IMR-90 (cell line): ENCODE results near the gene DAPK1. TPM values are rescaled to one million over a fixed set of nuclear protein-coding genes. Genes with fewer than 3 reads are reported as not detected.

Experiments used
- ATAC-seq: fragments of 200-7000 bp; cut with Tn5 transposase; 2 replicates; pipeline ENCODE4 v1.9.1; 2020; ENCODE audit warnings: low read depth, mild to moderate bottlenecking, moderate library complexity
- BruUV-seq: library from RNA; stranded (reverse); fragments of 400-500 nt; replicated peaks from 2 replicates; lab custom pipeline; 2021; lab: Mats Ljungman, UMichigan
- CTCF ChIA-PET: fragments of 300-600 bp; formaldehyde crosslinking; extraction: SDS; loops from one replicate; lab custom pipeline; 2021; ENCODE audit warnings: antibody characterized with exemption; lab: Yijun Ruan, JAX
- POLR2A ChIA-PET: fragments of 300-600 bp; sonication (Branson Sonifier 250); formaldehyde crosslinking; loops from one replicate; lab custom pipeline; 2022; ENCODE audit warnings: antibody characterized with exemption; ENCODE audit not compliant: unreplicated experiment; lab: Charles Lee
- DNase-seq: peaks from one replicate; pipeline ENCODE4 v3.0.0; 2013
- H2AFZ ChIP-seq: replicated peaks from 2 replicates; pipeline ENCODE3; 2013; ENCODE audit warnings: low read length, mild to moderate bottlenecking; ENCODE audit not compliant: poor library complexity
- H2AK5ac ChIP-seq: 2 replicates; pipeline ENCODE4 v1.6.1; 2013; ENCODE audit warnings: low read depth, low read length, inconsistent platforms
- H2AK9ac ChIP-seq: replicated peaks from 2 replicates; pipeline ENCODE3; 2013; ENCODE audit warnings: mild to moderate bottlenecking, low read depth, low read length, moderate library complexity; ENCODE audit not compliant: poor library complexity
- H2BK120ac ChIP-seq: 2 replicates; pipeline ENCODE4 v1.6.1; 2013; ENCODE audit warnings: low read depth, low read length, inconsistent platforms
- H2BK15ac ChIP-seq: 3 replicates; pipeline ENCODE4 v1.6.1; 2013; ENCODE audit warnings: low read depth, low read length, inconsistent platforms
- H2BK20ac ChIP-seq: 2 replicates; pipeline ENCODE4 v1.6.1; 2013; ENCODE audit warnings: low read depth, mild to moderate bottlenecking, inconsistent platforms, low read length, moderate library complexity
- H2BK5ac ChIP-seq: 2 replicates; pipeline ENCODE4 v1.6.1; 2013; ENCODE audit warnings: mild to moderate bottlenecking, low read depth, low read length, inconsistent platforms; ENCODE audit not compliant: poor library complexity, severe bottlenecking
- H3K14ac ChIP-seq: replicated peaks from 2 replicates; pipeline ENCODE4 v1.6.1; 2013; ENCODE audit warnings: low read depth, low read length, inconsistent platforms
- H3K18ac ChIP-seq: 2 replicates; pipeline ENCODE4 v1.6.1; 2013; ENCODE audit warnings: low read depth, low read length, control low read depth
- H3K23ac ChIP-seq: 2 replicates; pipeline ENCODE4 v1.6.1; 2013; ENCODE audit warnings: low read depth, low read length, inconsistent platforms
- H3K27ac ChIP-seq: 2 replicates; pipeline ENCODE4 v1.5.1; 2013; ENCODE audit warnings: mild to moderate bottlenecking, control low read depth, low read length; ENCODE audit not compliant: insufficient read depth
- H3K27me3 ChIP-seq: 2 replicates; pipeline ENCODE4 v1.6.1; 2013; ENCODE audit warnings: low read length; ENCODE audit not compliant: control insufficient read depth, insufficient read depth
- H3K36me3 ChIP-seq: 2 replicates; pipeline ENCODE4 v1.6.1; 2013; ENCODE audit warnings: low read length, mixed read lengths; ENCODE audit not compliant: control insufficient read depth, insufficient read depth
- H3K4ac ChIP-seq: 2 replicates; pipeline ENCODE4 v1.6.1; 2013; ENCODE audit warnings: low read depth, low read length, inconsistent platforms
- H3K4me1 ChIP-seq: 2 replicates; pipeline ENCODE4 v1.6.1; 2013; ENCODE audit warnings: low read length, mixed read lengths; ENCODE audit not compliant: control insufficient read depth, insufficient read depth
- H3K4me2 ChIP-seq: 2 replicates; pipeline ENCODE4 v1.6.1; 2013; ENCODE audit warnings: low read depth, mild to moderate bottlenecking, control low read depth, low read length, moderate library complexity
- H3K4me3 ChIP-seq: 2 replicates; pipeline ENCODE4 v1.5.1; 2013; ENCODE audit warnings: low read depth, mild to moderate bottlenecking, control low read depth, low read length, moderate library complexity; ENCODE audit not compliant: insufficient read depth
- H3K56ac ChIP-seq: 2 replicates; pipeline ENCODE4 v1.6.1; 2013; ENCODE audit warnings: low read length, inconsistent platforms; ENCODE audit not compliant: insufficient read depth; ENCODE audit errors: extremely low read depth
- H3K79me1 ChIP-seq, 2 experiments: 2 replicates each; pipeline ENCODE4 v1.6.1; 2013; ENCODE audit warnings: low read length in 2 of 2, inconsistent platforms in 1 of 2, low read depth in 1 of 2
- H3K9ac ChIP-seq: 2 replicates; pipeline ENCODE4 v1.6.1; 2013; ENCODE audit warnings: low read depth, low read length, control low read depth
- H3K9me1 ChIP-seq: 2 replicates; pipeline ENCODE4 v1.6.1; 2013; ENCODE audit warnings: low read length, inconsistent platforms; ENCODE audit not compliant: insufficient read depth
- H3K9me3 ChIP-seq: 2 replicates; pipeline ENCODE4 v1.6.1; 2013; ENCODE audit warnings: low read length; ENCODE audit not compliant: control insufficient read depth, insufficient read depth
- H4K20me1 ChIP-seq: 2 replicates; pipeline ENCODE4 v1.6.1; 2013; ENCODE audit warnings: low read length, inconsistent platforms; ENCODE audit not compliant: insufficient read depth
- H4K5ac ChIP-seq: 2 replicates; pipeline ENCODE4 v1.6.1; 2013; ENCODE audit warnings: mild to moderate bottlenecking, low read depth, low read length, control low read depth
- H4K8ac ChIP-seq, 2 experiments: 2 replicates each; pipeline ENCODE4 v1.6.1; 2013; ENCODE audit warnings: low read depth in 2 of 2, low read length in 2 of 2, control low read depth in 1 of 2, inconsistent platforms in 1 of 2
- H4K91ac ChIP-seq: 2 replicates; pipeline ENCODE4 v1.6.1; 2013; ENCODE audit warnings: low read depth, low read length, inconsistent platforms; ENCODE audit not compliant: insufficient read depth
- BHLHE40 ChIP-seq: fragments of 150-350 bp; IDR thresholded peaks from 2 replicates; pipeline ENCODE4 v1.6.1; 2016; ENCODE audit warnings: mild to moderate bottlenecking, low read depth, low read length
- CEBPB ChIP-seq: IDR thresholded peaks from 2 replicates; pipeline ENCODE4 v1.6.1; 2012; ENCODE audit warnings: low read depth, low read length, improper control_type of control experiment
- CHD1 ChIP-seq: IDR thresholded peaks from 2 replicates; pipeline ENCODE4 v1.6.1; 2012; ENCODE audit warnings: low read depth, low read length, improper control_type of control experiment
- CTCF ChIP-seq: conservative IDR thresholded peaks from 2 replicates; pipeline ENCODE4 v1.5.1; 2012; ENCODE audit warnings: mild to moderate bottlenecking, low read depth, low read length, improper control_type of control experiment
- FOS ChIP-seq: fragments of 150-350 bp; IDR thresholded peaks from 2 replicates; pipeline ENCODE4 v1.6.1; 2016; ENCODE audit warnings: low read depth, low read length
- MAFK ChIP-seq: IDR thresholded peaks from 2 replicates; pipeline ENCODE4 v1.6.1; 2012; ENCODE audit warnings: low read depth, low read length, improper control_type of control experiment
- MAZ ChIP-seq: IDR thresholded peaks from 2 replicates; pipeline ENCODE4 v1.6.1; 2012; ENCODE audit warnings: low read depth, mild to moderate bottlenecking, low read length, improper control_type of control experiment, moderate library complexity, borderline replicate concordance
- MXI1 ChIP-seq: IDR thresholded peaks from 2 replicates; pipeline ENCODE4 v1.6.1; 2012; ENCODE audit warnings: low read depth, mild to moderate bottlenecking, low read length, moderate library complexity, borderline replicate concordance
- NFE2L2 ChIP-seq: fragments of 150-350 bp; IDR thresholded peaks from 2 replicates; pipeline ENCODE4 v1.6.1; 2016; ENCODE audit warnings: low read depth, mild to moderate bottlenecking, low read length
- POLR2A ChIP-seq: IDR thresholded peaks from 2 replicates; pipeline ENCODE4 v1.6.1; 2012; ENCODE audit warnings: mild to moderate bottlenecking, low read depth, low read length
- RAD21 ChIP-seq: IDR thresholded peaks from 2 replicates; pipeline ENCODE4 v1.6.1; 2012; ENCODE audit warnings: low read length, improper control_type of control experiment
- RCOR1 ChIP-seq: IDR thresholded peaks from 2 replicates; pipeline ENCODE4 v1.6.1; 2012; ENCODE audit warnings: mild to moderate bottlenecking, low read length, improper control_type of control experiment; ENCODE audit not compliant: insufficient replicate concordance
- RFX5 ChIP-seq: IDR thresholded peaks from 2 replicates; pipeline ENCODE4 v1.8.0; 2012; ENCODE audit warnings: low read depth, mild to moderate bottlenecking, low read length, moderate library complexity
- SMC3 ChIP-seq: fragments of 150-350 bp; IDR thresholded peaks from 2 replicates; pipeline ENCODE4 v1.6.1; 2016; ENCODE audit warnings: low read depth, mild to moderate bottlenecking, antibody characterized with exemption, low read length, moderate library complexity
- USF2 ChIP-seq: fragments of 150-350 bp; IDR thresholded peaks from 2 replicates; pipeline ENCODE4 v1.6.1; 2017; ENCODE audit warnings: mild to moderate bottlenecking, antibody characterized with exemption, low read length, low read depth
- WGBS, 2 experiments: methylation state at CpG; one replicate each; pipeline versions ENCODE4 v1.1.5 to v1.1.7; 2013; ENCODE audit warnings: missing lambda C conversion rate in 2 of 2; ENCODE audit not compliant: insufficient read length in 1 of 2; ENCODE audit errors: extremely low coverage in 2 of 2; 5-methylcytosine and 5-hydroxymethylcytosine counted together
- dilution Hi-C: fragments of 300-500 bp; cut with HindIII; formaldehyde crosslinking; loops from one replicate; pipeline ENCODE4 v1.14.3; 2018; ENCODE audit warnings: low sequenced_read_pairs; ENCODE audit not compliant: unreplicated experiment
- in situ Hi-C: fragments of 300-500 bp; cut with MboI; formaldehyde crosslinking; loops from 3 replicates; pipeline ENCODE4 v1.14.3; 2019; ENCODE audit warnings: low sequenced_read_pairs, inconsistent platforms, mixed read lengths
- intact Hi-C: fragments of 100-400 bp; cut with micrococcal nuclease; formaldehyde crosslinking; loops from 2 replicates; pipeline ENCODE4 v1.10.0; 2022
- polyA plus RNA-seq, 3 experiments: library from polyadenylated mRNA; depleted of rRNA; stranded (reverse); fragments of >200 nt; gene quantifications; 2 replicates each; pipeline ENCODE4 v1.2.3, GENCODE V29; 2012; ENCODE audit warnings: low replicate concordance in 1 of 3
- total RNA-seq: library from RNA; depleted of rRNA; stranded (reverse); fragments of >200 nt; gene quantifications from 2 replicates; pipeline ENCODE4 v1.2.3, GENCODE V29; 2012
- TF ChIP-seq, protein P1 (sequence below): fragments of 150-350 bp; IDR thresholded peaks from 2 replicates; pipeline ENCODE4 v1.6.1; 2016; ENCODE audit warnings: low read depth, mild to moderate bottlenecking, low read length, moderate library complexity, borderline replicate concordance

Gene DAPK1
- total and polyA plus RNA-seq, 2 of the 4 experiments (the other 2 are of a cell fraction), result under 0.01 to 0.03 TPM

DNA sequence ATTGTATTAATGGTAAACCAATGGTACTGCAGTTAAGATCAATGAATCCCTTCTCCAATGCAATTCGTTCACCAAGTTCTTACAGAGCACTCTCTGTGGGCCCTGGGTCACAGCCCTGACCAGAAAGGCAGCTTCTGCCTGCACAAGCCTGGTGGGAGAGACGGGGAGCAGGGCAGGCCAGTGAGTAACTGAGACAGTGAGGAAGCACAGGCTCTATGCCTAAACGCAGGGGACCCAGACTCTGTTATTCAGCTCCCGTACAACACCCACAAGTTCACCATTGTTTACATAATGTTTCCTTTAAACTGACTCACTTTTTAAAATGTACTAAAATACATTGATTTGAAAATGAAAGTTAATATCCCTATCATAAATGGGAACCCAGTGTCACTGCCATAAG is 187.8 kb downstream of the DAPK1 start:
- H3K56ac ChIP-seq, result no peak overlapping the region
- peak overlapping the region; percentile 67 for H2AFZ ChIP-seq
- no peaks in the 10 kb centered on the region for H3K9me1 ChIP-seq
- H3K23ac ChIP-seq, result no peak overlapping the region
- BruUV-seq, result no TSS peak
- H4K5ac ChIP-seq, result no peak overlapping the region
- no peak overlapping the region for H3K18ac ChIP-seq
- H2BK20ac ChIP-seq, result no peak overlapping the region
- H3K4me2 ChIP-seq, result no peak overlapping the region
- in situ Hi-C loops (loop anchor here (25.0 kb wide), 2 partner anchors 352 to 1327 kb away; no protein-coding TSS in a partner anchor), intact Hi-C loops (loop anchor here (2.0 kb wide), 1 partner anchor 39 kb away; no protein-coding TSS in a partner anchor), dilution Hi-C loops (no loop called here)
- no peak overlapping the region for H2BK120ac ChIP-seq
- no peaks in the 10 kb centered on the region for H3K9me3 ChIP-seq
- no peak overlapping the region for H2AK9ac ChIP-seq
- no peak overlapping the region for H3K27ac ChIP-seq
- ATAC-seq (peak; percentile 52), DNase-seq (peak; percentile 67)
- H3K36me3 ChIP-seq, result no peaks in the 10 kb centered on the region
- H3K4me3 ChIP-seq, result no peak overlapping the region
- no peak overlapping the region for H2BK5ac ChIP-seq
- H3K4ac ChIP-seq, result no peak overlapping the region
- no peaks in the 10 kb centered on the region for H4K20me1 ChIP-seq
- no peaks in the 10 kb centered on the region for H3K79me1 ChIP-seq
- no peak overlapping the region for H2AK5ac ChIP-seq
- no peak overlapping the region for H2BK15ac ChIP-seq
- H3K4me1 ChIP-seq, result peaks cover 4% of the 10 kb centered on the region
- no peak overlapping the region for H3K14ac ChIP-seq
- peaks cover 2% of the 10 kb centered on the region for H3K27me3 ChIP-seq
- H4K91ac ChIP-seq, result no peak overlapping the region
- TF ChIP-seq RCOR1, result no peak
- TF ChIP-seq, protein P1, sequence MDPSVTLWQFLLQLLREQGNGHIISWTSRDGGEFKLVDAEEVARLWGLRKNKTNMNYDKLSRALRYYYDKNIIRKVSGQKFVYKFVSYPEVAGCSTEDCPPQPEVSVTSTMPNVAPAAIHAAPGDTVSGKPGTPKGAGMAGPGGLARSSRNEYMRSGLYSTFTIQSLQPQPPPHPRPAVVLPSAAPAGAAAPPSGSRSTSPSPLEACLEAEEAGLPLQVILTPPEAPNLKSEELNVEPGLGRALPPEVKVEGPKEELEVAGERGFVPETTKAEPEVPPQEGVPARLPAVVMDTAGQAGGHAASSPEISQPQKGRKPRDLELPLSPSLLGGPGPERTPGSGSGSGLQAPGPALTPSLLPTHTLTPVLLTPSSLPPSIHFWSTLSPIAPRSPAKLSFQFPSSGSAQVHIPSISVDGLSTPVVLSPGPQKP, result no peak
- TF ChIP-seq SMC3, result no peak
- TF ChIP-seq POLR2A, result no peak
- TF ChIP-seq RAD21, result no peak
- no peak for TF ChIP-seq CEBPB
- TF ChIP-seq CTCF, result no peak
- no peak for TF ChIP-seq BHLHE40
- no peak for TF ChIP-seq MXI1
- no peak for TF ChIP-seq MAFK
- TF ChIP-seq CHD1, result no peak
- TF ChIP-seq MAZ, result no peak
- no peak for TF ChIP-seq USF2
- no peak for TF ChIP-seq RFX5
- TF ChIP-seq NFE2L2, result no peak
- no peak for TF ChIP-seq FOS
- no CpG with 5 or more reads among the region's 4 CpGs for WGBS, 2 experiments
- CTCF ChIA-PET, result interaction anchor here (0.7 to 2.4 kb wide), 6 partner anchors 26 to 129 kb away, joined by 3 to 13 read pairs (median 8); no protein-coding TSS in a partner anchor
- POLR2A ChIA-PET, result no interaction called here
- H3K9ac ChIP-seq, result no peak overlapping the region
- no peak overlapping the region for H4K8ac ChIP-seq
